NCI-H128 (cell line): ENCODE data around the gene CAMK2A.

Experiments
- DNase-seq: peaks from one replicate; lab custom pipeline; 2025; ENCODE audit not compliant: unreplicated experiment; lab: John Stamatoyannopoulos, UW

The CAMK2A gene

DNA sequence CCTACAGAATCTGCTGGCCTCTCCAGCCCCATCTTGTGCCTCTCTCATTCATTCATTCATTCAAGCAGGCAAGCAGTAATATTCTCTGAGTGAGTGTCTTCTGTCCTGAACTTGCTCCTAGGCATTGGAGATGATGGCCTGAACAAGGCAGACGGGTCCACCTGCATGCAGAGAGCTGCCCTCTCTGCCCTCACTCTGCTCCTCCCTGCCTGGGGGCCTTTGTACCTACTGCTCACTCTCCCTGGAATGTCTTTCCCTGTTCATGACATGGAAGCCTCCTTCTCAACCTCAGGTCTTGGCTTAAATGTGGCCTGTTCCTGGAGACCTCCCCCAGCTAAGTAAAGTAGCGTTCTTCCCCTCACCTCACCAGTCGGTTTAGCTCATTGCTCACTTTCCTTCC, 116.4 kb downstream of the CAMK2A start:
- DNase-seq, result no peak

DNA sequence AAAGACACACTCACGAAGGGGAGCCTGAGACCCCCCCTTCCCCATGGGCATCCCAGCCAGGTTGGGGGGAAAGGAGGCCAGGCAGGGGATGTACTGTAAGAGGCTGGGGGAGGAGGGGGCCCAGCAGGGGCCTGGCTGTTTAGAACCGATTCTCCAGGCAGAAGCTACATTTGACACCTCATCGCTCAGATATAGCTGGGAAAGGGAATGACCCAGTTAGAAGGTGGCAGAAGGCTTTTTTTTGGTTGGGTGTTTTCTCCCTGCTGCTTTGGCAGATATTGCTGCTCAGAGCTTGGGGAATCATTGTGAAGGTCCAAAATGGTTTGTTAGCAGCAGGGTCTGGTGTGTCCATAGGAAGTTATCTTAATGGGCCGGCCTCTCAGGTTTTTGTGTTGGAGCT, 117.0 kb downstream of the CAMK2A start:
- DNase-seq, result no peak

DNA sequence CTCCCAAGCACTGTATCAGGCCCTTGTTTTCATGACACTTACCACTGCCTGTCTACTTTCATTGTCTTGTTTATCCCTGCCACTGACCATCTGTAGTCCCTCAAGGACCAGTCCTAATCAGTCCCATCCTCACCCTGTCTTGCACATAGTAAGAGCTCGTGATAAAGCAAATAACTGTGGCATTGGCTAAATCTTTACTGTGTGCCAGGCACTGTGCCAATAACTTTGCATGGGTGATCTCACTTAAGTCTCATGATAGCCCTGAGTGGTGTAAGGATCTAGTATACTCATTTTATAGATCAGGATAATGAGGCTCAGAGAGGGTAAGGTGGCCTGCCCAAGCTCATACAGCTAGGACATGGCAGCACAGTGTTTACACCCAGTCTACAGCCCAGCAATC, 117.4 kb downstream of the CAMK2A start:
- DNase-seq, result no peak
